Right lobe of liver (tissue), 6 donors: ENCODE measurements around the gene COL4A1. TPM values are rescaled to one million over a fixed set of nuclear protein-coding genes. Genes with fewer than 3 reads are reported as not detected.

ENCODE experiments used
- ATAC-seq, 4 donors: fragments of 200-7000 bp; cut with Tn5 transposase; one replicate each; pipeline ENCODE4 v1.9.1; 2020; ENCODE audit warnings: mild to moderate bottlenecking in 4 of 4, moderate library complexity in 4 of 4
- DNase-seq, 3 donors: peaks; one replicate each; pipeline ENCODE4 v3.0.0-alpha.2; 2020
- H3K27ac ChIP-seq, 3 donors: fragments of 200-600 bp; one replicate each; pipeline ENCODE4 v1.8.0; 2022
- H3K27me3 ChIP-seq, 2 donors: fragments of 200-600 bp; one replicate each; pipeline ENCODE4 v1.8.0; 2022
- H3K36me3 ChIP-seq, 4 donors: fragments of 200-600 bp; sonication (generic) in 1 of 4; one replicate each; pipeline versions ENCODE4 v1.5.1 to v1.8.0; 2017 to 2022; ENCODE audit warnings: control low read depth in 1 of 4
- H3K4me1 ChIP-seq, 4 donors: fragments of 200-600 bp; sonication (generic) in 1 of 4; one replicate each; pipeline versions ENCODE4 v1.5.1 to v1.8.0; 2017 to 2022; ENCODE audit warnings: control low read depth in 1 of 4
- H3K4me3 ChIP-seq, 3 donors: fragments of 200-600 bp; one replicate each; pipeline ENCODE4 v1.8.0; 2022
- H3K9me3 ChIP-seq, 4 donors: fragments of 200-600 bp; sonication (generic) in 1 of 4; one replicate each; pipeline versions ENCODE4 v1.5.1 to v1.8.0; 2017 to 2022; ENCODE audit warnings: control low read depth in 1 of 4
- POLR2A ChIP-seq: fragments of 450-650 bp; IDR thresholded peaks from one replicate; pipeline ENCODE4 v1.6.1; 2017; ENCODE audit warnings: antibody characterized with exemption, mild to moderate bottlenecking
- WGBS: methylation state at CpG from one replicate; pipeline ENCODE4 v1.1.6; 2018; ENCODE audit warnings: low coverage, low lambda C conversion rate; ENCODE audit not compliant: insufficient coverage; ENCODE audit errors: missing lambda C conversion rate; 5-methylcytosine and 5-hydroxymethylcytosine counted together
- intact Hi-C, 2 donors: fragments of 100-400 bp; cut with DNase I; formaldehyde crosslinking; loops; one replicate each; pipeline versions ENCODE4 v1.11.2 to v1.14.1; 2022
- total RNA-seq, 6 experiments: library from RNA; depleted of rRNA in 2 of 6; stranded (reverse); fragments of >200 nt in 2 of 6; fragmentation: NEBNext Ultra II Directional in 3 of 6; extraction: Animal tissue kit (Norgen Biotek cat#: 25700) in 3 of 6; gene quantifications; one replicate each; pipeline versions ENCODE4 v1.1.0 to v1.2.4, GENCODE V29; 2016 to 2023
- TF ChIP-seq, protein P1 (sequence below), 4 donors: fragments of 200-600 bp in 3 of 4; fragments of 450-650 bp in 1 of 4; IDR thresholded peaks; one replicate each; pipeline versions ENCODE4 v1.5.1 to v1.8.0; 2016 to 2022; ENCODE audit warnings: antibody characterized with exemption in 4 of 4, mild to moderate bottlenecking in 2 of 4
- donor health status: DM: no; HTN: yes; CAD: no.
- donor health status: DM: no; HTN: no; CAD: no.
- donor health status: DM: no; HTN: no; CAD: no.
- donor health status: DM: no; HTN: yes; CAD: no.
- donor health status: DM: no; HTN: yes; CAD: no.

COL4A1 gene
- total RNA-seq, 6 experiments from 2014 or later = 8.0 to 89.8 (median 41.1) TPM

DNA sequence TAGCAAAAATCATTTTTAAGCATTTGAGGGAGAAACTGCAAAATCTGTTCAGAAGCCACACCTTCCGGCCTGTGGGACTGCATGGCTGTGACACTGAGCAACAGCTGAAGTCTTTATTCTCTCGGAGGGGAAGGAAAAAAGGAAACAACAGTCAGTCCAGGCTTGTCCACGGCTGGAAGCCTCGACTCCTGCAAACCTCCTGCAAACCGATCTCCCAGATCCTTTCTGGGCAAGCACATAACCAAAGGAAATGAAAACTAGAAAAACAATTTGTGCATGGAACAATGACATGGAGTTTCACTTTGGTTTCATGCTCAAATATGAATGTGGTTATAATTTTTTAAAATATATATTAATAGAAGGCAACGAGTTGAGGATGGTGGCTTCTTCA lies 1.0 kb downstream of the COL4A1 start:
- Histone ChIP-seq H3K36me3 (no peaks in the 10 kb centered on the region), H3K27ac (peak overlapping the region; percentile 68 to 89 (median 77)), H3K4me3 (peak overlapping the region; percentile 49 to 55 (median 51)), H3K4me1 (peaks cover 0 to 23% (median 5%) of the 10 kb centered on the region in 4 donors), H3K27me3 (peaks cover 0 to 12% of the 10 kb centered on the region in 2 donors), H3K9me3 (no peaks in the 10 kb centered on the region)
- peak in 2 of 4 donors; percentile 7 to 29 for ATAC-seq
- no peak for DNase-seq
- TF ChIP-seq, protein P1, sequence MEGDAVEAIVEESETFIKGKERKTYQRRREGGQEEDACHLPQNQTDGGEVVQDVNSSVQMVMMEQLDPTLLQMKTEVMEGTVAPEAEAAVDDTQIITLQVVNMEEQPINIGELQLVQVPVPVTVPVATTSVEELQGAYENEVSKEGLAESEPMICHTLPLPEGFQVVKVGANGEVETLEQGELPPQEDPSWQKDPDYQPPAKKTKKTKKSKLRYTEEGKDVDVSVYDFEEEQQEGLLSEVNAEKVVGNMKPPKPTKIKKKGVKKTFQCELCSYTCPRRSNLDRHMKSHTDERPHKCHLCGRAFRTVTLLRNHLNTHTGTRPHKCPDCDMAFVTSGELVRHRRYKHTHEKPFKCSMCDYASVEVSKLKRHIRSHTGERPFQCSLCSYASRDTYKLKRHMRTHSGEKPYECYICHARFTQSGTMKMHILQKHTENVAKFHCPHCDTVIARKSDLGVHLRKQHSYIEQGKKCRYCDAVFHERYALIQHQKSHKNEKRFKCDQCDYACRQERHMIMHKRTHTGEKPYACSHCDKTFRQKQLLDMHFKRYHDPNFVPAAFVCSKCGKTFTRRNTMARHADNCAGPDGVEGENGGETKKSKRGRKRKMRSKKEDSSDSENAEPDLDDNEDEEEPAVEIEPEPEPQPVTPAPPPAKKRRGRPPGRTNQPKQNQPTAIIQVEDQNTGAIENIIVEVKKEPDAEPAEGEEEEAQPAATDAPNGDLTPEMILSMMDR (IDR thresholded peaks at IDR 0.05) = no peak
- no peak for TF ChIP-seq POLR2A
- 6% methylated on average over 6 of the region's 6 CpGs for WGBS
- intact Hi-C loops = no loop called here

DNA sequence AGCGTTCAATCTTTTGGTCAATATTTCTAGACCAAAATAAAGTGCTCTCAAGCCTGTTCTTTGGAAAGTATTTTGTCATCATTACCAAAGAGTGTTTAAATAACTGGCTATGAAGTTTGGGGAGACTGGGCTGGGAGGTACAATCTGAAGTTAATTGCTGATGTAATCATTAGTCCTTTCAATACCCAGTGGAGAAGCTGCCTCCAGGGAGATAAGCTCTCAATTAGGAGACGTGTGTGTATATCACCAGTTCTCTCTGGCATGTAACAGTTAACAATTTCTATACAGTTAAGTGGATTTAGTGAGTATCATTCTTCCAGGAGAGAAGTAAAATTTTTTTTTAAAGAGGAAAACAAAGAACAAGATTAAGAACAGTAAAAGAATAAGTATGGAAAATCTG lies 1.4 kb downstream of the COL4A1 start:
- Histone ChIP-seq H3K27me3 (peaks cover 0 to 12% of the 10 kb centered on the region in 2 donors), H3K4me3 (peak overlapping the region; percentile 49 to 55 (median 51)), H3K27ac (peak overlapping the region in 2 of 3 donors; percentile 77 to 89), H3K36me3 (no peaks in the 10 kb centered on the region), H3K9me3 (no peaks in the 10 kb centered on the region), H3K4me1 (peaks cover 0 to 23% (median 5%) of the 10 kb centered on the region in 4 donors)
- 10% methylated on average over 2 of the region's 2 CpGs for WGBS
- ATAC-seq (no peak), DNase-seq (no peak)
- TF ChIP-seq, protein P1 (IDR thresholded peaks at IDR 0.05) = no peak
- TF ChIP-seq POLR2A = no peak
- intact Hi-C loops = no loop called here

DNA sequence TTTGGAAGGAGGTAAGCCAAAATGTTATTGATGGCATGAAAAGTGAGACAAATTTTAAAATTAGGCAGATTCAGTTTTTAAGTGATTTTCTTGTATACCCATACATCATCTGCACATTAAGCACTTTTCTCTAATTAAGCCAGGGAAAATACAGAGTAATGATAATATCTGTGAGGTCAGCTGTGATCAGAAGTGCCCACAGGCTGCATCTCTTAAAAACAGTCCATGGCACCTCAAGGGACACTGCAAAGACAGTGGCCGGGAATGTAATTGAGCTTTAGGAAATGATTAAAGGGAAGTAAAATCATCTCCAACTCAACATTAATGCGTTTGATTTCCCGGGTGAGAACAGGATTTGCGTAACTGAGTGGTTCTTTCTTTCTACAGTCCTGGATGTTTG lies 2.0 kb downstream of the COL4A1 start:
- Histone ChIP-seq H3K27ac (peak overlapping the region in 1 of 3 donors; percentile 89), H3K9me3 (no peaks in the 10 kb centered on the region), H3K4me3 (peak overlapping the region; percentile 49 to 55 (median 51)), H3K27me3 (peaks cover 0 to 12% of the 10 kb centered on the region in 2 donors), H3K4me1 (peaks cover 0 to 23% (median 5%) of the 10 kb centered on the region in 4 donors), H3K36me3 (no peaks in the 10 kb centered on the region)
- no peak for ATAC-seq
- no peak for DNase-seq
- intact Hi-C loops = no loop called here
- 17% methylated on average over 4 of the region's 4 CpGs for WGBS
- no peak for TF ChIP-seq POLR2A
- TF ChIP-seq, protein P1 (IDR thresholded peaks at IDR 0.05) = no peak

DNA sequence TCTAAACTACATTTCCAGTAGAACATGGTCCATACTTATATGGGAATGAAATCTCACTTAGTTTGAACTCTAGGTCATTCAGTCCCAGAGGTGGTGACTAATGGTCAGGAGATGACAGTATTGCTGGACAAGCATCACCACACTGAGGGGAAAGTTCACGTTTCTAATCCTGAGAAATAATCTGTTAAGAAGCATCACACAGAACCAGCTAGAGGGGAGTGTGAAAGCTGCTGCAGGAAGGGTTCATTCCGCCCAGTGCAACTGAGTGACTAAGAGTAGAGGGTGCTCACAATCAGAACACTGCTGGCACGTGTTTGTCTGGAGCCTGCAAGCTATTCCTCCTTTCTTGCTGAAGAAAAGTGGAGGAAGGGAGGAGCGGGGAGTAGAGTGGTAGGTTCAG lies 2.7 kb downstream of the COL4A1 start:
- DNase-seq (no peak), ATAC-seq (peak in 1 of 4 donors; percentile 24)
- no peak overlapping the region for H3K4me3 ChIP-seq
- peak overlapping the region in 1 of 3 donors; percentile 89 for H3K27ac ChIP-seq
- WGBS = 40% methylated on average over 4 of the region's 4 CpGs
- H3K9me3 ChIP-seq = no peaks in the 10 kb centered on the region
- TF ChIP-seq, protein P1 (IDR thresholded peaks at IDR 0.05) = no peak
- TF ChIP-seq POLR2A = no peak
- intact Hi-C loops = no loop called here
- peaks cover 0 to 12% of the 10 kb centered on the region in 2 donors for H3K27me3 ChIP-seq
- peaks cover 0 to 20% (median 4%) of the 10 kb centered on the region in 4 donors for H3K4me1 ChIP-seq
- H3K36me3 ChIP-seq = no peaks in the 10 kb centered on the region
